HL-60 (cell line): Measurements from ENCODE around the gene SUPT5H.

Experiments used
- GABPA ChIP-seq: IDR thresholded peaks from 2 replicates; pipeline ENCODE4 v1.6.1; 2012; ENCODE audit warnings: low read depth
- POLR2AphosphoS5 ChIP-seq: IDR thresholded peaks from 2 replicates; pipeline ENCODE4 v1.6.1; 2012; ENCODE audit warnings: low read depth
- SPI1 ChIP-seq: IDR thresholded peaks from 2 replicates; pipeline ENCODE4 v1.6.1; 2012; ENCODE audit warnings: low read depth, mild to moderate bottlenecking, borderline replicate concordance
- TF ChIP-seq, protein P1 (sequence below): IDR thresholded peaks from 2 replicates; pipeline ENCODE4 v1.6.1; 2012; ENCODE audit warnings: low read depth; ENCODE audit not compliant: insufficient replicate concordance
- TF ChIP-seq, protein P2 (sequence below): IDR thresholded peaks from one replicate; pipeline ENCODE4 v1.5.1; 2011; ENCODE audit warnings: low read length, control low read depth, inconsistent platforms; ENCODE audit not compliant: insufficient read depth

DNA sequence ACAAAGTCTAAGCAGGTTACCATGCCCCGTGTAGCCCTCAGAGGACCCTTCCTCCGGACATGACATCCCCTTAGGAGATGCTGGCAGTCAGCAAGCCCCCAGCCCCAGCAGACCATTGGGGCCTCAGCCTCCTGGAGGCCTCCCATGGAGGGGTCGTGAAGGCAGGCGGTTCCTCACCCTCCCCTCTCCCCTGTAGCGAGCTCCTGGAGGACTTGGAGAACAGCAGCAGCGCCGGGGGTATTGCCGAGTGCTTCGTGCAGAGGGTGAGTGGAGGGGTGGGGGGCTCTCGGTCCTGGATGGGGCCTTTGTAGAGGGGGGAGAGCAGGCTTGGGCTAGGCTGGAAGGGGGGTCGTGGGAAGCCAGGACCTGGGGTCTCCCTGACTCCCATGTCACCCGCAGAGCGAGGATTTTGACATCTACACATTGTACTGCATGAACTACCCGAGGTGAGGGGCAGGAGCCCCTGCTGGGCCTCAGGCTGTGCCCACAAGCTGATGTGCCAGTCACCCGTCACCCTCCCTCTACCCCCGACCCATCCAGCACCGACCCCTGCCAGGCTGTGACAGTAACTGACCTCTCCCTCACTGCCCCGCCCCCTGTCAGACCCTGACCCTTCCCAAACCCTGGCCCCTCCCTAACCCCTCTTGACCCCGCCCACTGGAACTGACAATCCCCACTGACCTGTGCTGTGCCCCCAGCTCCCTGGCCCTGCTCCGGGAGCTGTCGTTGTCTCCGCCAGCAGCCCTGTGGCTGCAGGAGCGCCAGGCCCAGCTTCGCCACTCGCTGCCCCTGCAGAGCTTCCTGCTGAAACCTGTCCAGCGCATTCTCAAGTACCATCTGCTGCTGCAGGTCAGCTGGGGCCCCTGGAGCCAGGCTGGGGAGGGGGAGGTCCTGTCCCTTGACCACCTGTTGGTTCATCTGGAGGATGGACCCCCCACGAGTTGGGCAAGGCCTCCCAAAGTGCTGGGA is 28.9 kb upstream of the SUPT5H start:
- TF ChIP-seq, protein P1, sequence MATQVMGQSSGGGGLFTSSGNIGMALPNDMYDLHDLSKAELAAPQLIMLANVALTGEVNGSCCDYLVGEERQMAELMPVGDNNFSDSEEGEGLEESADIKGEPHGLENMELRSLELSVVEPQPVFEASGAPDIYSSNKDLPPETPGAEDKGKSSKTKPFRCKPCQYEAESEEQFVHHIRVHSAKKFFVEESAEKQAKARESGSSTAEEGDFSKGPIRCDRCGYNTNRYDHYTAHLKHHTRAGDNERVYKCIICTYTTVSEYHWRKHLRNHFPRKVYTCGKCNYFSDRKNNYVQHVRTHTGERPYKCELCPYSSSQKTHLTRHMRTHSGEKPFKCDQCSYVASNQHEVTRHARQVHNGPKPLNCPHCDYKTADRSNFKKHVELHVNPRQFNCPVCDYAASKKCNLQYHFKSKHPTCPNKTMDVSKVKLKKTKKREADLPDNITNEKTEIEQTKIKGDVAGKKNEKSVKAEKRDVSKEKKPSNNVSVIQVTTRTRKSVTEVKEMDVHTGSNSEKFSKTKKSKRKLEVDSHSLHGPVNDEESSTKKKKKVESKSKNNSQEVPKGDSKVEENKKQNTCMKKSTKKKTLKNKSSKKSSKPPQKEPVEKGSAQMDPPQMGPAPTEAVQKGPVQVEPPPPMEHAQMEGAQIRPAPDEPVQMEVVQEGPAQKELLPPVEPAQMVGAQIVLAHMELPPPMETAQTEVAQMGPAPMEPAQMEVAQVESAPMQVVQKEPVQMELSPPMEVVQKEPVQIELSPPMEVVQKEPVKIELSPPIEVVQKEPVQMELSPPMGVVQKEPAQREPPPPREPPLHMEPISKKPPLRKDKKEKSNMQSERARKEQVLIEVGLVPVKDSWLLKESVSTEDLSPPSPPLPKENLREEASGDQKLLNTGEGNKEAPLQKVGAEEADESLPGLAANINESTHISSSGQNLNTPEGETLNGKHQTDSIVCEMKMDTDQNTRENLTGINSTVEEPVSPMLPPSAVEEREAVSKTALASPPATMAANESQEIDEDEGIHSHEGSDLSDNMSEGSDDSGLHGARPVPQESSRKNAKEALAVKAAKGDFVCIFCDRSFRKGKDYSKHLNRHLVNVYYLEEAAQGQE: no peak
- TF ChIP-seq, protein P2, sequence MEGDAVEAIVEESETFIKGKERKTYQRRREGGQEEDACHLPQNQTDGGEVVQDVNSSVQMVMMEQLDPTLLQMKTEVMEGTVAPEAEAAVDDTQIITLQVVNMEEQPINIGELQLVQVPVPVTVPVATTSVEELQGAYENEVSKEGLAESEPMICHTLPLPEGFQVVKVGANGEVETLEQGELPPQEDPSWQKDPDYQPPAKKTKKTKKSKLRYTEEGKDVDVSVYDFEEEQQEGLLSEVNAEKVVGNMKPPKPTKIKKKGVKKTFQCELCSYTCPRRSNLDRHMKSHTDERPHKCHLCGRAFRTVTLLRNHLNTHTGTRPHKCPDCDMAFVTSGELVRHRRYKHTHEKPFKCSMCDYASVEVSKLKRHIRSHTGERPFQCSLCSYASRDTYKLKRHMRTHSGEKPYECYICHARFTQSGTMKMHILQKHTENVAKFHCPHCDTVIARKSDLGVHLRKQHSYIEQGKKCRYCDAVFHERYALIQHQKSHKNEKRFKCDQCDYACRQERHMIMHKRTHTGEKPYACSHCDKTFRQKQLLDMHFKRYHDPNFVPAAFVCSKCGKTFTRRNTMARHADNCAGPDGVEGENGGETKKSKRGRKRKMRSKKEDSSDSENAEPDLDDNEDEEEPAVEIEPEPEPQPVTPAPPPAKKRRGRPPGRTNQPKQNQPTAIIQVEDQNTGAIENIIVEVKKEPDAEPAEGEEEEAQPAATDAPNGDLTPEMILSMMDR: no peak
- TF ChIP-seq POLR2AphosphoS5 (no peak), GABPA (no peak), SPI1 (no peak)
